Measurements from ENCODE around the gene RYR1.

- TF ChIP-seq ASH2L (IDR thresholded peaks at IDR 0.05; ENCODE audit: low read length) (no peak), CTCF (IDR thresholded peaks at IDR 0.05; ENCODE audit: control extremely low read depth in 1 of 3, insufficient read depth in 1 of 3, low read depth in 1 of 3, low read length in 3 of 3) (no peak), POLR2A (IDR thresholded peaks at IDR 0.05; ENCODE audit: control extremely low read depth in 1 of 2, low read depth in 2 of 2, low read length in 2 of 2) (no peak), SIRT6 (IDR thresholded peaks at IDR 0.05; ENCODE audit: low read length) (no peak), CREB1 (IDR thresholded peaks at IDR 0.05) (no peak), RBBP5 (IDR thresholded peaks at IDR 0.05; ENCODE audit: borderline replicate concordance, low read depth, low read length) (no peak), RXRA (IDR thresholded peaks at IDR 0.05; ENCODE audit: insufficient read depth, low read depth, low read length) (no peak)
Measured at GRCh38 chr19:38616265-38616664, 182.8 kb downstream of the RYR1 start.
